Brain pericyte (primary cell): Measurements from ENCODE around the gene INPP4B.

Source experiments
- DNase-seq: peaks from one replicate; pipeline ENCODE4 v3.0.0-alpha.2; 2012; ENCODE audit warnings: low read depth, low spot score

INPP4B gene

DNA sequence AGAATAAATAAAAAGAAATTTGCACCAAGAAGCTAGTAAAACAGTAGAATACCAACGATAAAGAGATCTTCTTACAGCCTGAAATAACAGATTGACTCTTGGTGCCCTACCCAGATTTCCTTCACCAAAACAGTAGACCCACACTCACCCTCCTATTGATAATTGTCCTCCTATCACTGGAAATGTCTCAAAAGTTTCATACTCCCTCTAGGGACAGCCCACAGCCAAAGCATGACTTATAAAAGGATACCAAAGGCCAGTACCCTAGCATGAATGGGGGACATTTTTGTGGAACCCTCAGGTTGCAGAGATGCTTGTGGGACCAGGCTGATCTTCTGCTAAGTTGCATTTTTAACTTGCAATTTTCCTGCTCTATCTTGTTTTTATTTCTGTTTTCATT, 104.1 kb downstream of the INPP4B start:
- no peak for DNase-seq

DNA sequence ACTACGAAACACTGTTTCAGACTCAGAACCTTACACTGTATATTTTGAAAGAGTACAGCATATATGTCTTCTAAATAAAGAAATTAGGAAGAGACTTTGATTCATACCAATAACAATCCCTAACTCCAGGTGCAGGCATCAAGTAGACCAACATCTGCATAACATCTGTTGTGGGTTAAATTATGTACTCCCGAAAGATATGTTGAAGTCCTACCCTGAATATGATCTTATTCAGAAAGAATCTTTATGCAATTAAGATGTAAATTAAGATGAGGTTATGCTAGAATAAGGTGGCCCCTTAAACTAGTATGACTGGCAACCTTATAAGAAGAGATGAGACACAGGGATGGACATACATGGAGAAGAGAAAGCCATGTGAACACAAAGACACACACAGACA, 117.9 kb downstream of the INPP4B start:
- DNase-seq, result no peak

DNA sequence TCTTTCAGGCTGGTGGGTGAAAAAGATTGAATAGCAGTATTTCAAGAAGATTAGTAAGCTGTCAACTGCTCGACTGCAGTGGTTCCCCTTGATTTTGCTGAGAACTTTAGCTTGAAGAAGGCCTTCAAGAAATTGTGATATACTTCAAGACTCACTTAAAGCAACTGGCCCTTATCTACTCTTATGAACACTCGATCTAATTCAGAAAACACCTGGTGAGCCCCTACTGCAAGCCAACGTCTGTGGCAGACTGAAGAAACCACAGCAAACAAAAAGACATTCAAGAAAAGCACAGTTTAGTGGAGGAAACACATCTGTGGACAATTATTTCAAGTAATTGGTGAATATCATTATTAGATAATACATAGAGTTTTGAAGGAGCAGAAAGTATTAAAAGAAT, 119.0 kb downstream of the INPP4B start:
- DNase-seq, result no peak

DNA sequence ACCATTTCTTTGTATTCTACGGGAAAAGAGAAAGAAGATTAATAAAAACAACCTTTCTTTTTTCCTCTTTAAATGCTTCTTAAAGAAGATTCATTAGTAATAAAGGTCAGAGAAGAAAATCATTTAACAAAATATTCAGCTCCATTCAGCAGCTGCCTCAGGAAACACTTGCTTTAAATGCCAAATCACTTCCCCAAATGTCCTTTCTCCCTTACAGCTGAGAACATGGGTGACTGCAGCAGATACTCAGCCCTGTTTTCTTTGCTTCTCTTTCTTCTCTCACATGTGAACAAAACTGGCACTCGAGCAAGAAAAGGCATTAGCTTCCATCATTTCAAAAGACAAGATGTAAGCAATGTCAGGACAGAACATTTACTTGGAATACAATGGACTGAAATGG, 120.2 kb downstream of the INPP4B start:
- DNase-seq, result no peak

DNA sequence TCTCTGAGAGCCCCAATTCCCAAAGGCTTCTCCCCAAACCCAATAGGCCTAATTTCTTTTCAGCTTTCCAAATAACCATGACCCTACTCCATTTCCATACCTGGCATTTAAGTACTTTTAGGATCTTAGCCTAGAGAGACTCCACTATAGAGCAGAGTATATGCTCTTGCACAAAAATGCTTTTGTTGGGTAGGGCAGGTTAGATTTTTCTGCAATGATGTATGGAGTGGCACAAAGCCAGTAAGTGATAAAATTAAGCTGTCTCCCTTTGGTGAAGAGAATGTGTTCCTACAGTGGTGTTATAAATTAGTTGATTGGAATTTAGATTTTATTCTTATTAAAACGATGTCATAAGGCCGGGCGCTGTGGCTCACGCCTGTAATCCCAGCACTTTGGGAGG, 124.9 kb downstream of the INPP4B start:
- DNase-seq, result no peak

DNA sequence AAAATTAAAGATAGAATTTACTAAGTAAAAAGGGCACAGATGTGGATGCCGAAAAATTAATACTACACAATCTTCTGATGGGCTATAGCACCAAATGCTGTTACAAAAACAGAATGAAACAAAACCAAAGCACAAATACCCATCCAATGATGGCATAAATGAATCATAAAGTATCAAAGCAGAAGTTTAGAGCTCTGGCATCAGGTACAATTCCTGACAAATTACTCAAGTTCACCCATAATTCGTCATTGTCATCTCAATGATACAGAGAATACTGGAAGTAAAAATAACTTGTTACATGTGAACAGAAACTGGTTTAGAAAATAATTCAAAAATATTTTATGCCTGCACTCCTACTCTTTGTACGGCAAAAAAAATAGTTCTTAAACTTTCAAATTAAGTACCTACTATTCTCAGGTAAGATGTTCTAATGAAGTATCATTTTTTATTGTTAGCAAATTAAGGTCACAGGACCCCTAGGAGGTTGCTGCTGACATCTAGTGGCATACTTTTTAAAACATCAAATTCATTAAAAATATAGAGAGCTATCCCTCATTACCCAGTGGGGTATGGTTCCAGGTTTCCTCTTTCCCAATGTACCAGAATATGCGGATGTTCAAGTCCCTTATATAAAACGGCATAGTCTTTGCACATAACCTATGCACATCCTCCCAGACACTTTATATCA, 126.1 kb downstream of the INPP4B start:
- no peak for DNase-seq

DNA sequence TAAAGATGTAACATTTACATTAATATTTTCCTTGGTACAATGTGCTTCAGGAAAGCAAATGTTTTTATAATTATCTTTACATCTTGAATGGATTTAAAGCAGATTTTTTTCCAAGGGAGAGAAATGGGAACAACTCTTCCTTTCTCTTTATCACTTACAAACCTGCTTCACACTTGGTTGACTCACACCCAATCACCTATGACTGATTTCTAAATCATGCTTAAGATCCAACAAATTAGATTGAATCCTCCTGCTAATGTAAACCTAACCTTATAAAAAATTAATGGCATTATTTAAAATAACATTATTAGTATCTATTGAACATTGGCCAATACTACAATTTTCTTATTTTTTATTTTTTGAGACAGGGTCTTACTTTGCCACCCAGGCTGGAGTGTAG, 127.1 kb downstream of the INPP4B start:
- no peak for DNase-seq

DNA sequence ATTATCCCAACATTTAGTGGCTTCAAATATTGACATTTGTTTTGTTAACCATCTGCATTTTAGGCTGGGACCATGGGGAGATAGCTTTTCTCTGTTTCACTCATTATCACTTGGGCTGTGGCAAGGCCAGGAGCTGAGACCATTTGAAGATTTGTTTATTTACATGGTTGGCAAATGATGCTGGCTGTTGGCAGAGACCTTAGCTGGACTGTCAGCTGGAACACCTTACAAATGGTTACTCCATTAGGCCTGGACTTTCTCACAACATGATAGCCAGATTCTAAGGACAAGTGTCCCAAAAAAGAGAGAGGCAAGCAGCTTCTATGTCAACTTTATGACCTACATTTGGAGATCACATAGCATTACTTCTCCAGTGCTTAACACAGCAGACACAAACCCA, 130.4 kb downstream of the INPP4B start:
- DNase-seq, result no peak

DNA sequence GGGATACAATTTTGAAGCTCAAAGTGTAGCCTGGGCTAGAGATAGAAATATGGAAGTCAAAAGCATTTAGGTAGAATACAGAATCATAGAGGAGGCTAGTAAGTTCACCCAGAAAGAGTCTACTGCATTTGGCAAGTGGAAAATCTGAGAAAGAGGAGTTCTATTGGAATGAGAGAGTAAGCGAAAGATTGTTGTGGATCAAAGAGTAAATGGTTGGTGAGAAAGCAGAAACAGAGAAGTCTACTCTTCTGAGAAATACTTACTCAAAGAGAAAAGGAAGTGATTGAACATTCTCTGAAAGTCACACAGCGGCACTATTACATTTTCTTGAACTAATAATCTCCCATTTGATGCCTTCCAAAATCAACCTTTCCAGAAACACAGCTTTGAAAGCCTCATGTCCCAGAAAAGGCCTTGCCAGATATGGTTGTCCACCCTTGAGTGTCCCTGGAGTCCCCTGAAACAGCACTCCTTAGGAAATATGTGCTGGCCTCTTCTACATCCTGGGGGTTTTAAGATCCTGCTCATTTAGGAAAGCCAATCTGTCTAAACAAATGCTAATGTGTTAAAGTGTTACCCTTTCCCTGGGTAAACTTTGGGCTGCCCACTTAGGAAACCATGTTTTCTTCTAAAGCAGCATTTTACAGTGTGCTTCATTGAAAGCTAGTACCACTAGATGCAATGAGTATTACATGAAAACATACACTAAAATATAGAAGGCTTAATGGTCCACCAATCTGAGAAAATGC, 132.6 kb downstream of the INPP4B start:
- no peak for DNase-seq

DNA sequence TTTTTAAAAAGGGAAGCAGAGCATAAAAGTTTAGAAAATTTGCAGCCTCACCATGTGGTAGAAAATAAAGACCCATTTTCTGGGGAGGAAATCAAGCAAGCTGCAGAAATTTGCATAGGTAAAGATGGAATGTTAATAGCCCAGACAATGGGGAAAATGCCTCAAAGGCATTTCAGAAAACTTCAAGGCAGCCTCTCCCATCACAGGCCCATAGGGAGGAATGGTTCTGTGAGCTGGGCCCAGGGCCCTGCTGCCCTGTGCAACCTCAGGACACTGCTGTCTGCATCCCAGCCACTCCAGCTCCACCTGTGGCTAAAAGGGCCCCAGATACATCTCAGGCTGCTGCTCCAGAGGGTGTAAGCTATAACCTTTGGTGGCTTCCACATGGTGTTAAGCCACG, 137.9 kb downstream of the INPP4B start:
- no peak for DNase-seq

DNA sequence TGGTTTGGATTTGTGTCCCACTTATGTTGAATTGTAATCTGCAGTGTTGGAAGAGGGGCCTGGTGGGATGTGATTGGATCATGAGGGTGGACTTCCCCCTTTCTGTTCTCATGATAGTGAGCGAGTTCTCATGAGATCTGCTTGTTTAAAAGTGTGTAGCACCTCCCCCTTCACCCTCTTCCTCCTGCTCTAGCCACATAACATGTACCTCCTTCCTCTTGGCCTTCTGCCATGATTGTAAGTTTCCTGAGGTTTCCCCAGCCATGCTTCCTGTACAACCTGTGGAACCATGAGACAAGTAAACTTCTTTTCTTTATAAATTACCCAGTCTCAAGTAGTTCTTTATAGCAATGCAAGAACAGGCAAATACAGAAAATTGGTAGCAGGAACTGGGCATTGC, 138.7 kb downstream of the INPP4B start:
- DNase-seq, result no peak

DNA sequence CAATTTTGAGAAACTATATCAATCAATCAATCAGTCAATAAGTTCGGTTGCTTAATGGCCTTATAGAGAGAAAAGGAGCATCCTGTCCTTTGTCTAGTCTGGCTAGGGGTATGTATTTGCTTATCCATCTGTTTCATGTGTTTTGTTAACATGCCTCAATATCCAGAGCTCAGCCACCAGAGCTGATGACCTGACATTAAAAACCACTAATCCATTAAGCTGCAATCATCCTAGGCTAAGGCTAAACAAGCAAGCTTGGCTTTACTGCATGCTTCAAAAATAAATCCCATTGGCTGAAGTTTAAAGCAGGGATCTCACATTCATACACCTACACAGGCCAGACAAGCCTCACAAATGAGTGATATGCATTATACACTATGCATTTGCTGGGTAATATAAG, 139.7 kb downstream of the INPP4B start:
- no peak for DNase-seq

DNA sequence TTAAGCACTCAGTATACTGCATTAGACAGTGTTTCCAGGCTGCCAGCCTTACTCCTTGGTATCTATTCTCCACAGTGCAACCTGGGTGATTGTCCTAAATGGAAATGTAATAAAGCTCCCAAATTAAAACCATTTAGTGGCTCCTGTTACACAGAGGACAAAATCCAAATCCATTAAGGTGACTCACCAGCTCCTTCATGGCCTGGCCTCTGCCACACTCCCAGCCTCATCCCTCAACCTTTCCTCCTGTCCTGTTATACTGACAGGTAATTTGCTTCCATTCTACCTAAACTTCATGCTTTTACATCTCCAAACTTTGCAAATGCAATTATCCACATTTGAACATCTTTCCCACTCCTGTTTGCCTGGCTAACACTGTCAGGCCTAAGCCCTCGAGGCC, 140.3 kb downstream of the INPP4B start:
- DNase-seq, result no peak

DNA sequence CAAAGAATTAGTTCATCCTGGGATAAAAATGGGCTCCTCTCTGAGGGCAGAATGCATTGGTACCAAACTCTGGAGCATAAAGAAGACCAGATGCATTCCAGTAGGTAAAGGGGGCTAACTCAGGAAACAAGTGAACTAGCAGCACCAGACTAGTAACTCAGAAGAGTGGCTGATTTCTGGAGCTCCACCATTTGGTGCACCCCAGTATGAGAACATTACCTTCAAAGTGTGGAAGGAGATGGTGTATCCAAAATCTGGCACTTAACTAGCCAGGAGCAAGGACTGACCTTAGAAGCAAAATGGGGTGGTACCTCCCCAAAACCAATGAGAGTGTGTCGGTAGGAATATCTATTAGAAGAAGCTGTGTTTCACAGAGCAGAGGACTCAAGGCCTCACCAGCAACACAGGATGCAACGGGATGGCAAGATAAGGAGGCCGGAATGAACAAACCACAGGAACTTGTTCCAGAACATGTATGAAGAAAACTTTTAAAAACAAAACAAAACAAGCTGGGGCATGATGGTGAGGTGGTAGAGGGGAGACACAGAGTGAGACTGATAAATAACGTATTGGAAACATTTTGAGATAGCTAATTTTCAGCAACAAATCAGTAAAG, 142.3 kb downstream of the INPP4B start:
- DNase-seq, result no peak

DNA sequence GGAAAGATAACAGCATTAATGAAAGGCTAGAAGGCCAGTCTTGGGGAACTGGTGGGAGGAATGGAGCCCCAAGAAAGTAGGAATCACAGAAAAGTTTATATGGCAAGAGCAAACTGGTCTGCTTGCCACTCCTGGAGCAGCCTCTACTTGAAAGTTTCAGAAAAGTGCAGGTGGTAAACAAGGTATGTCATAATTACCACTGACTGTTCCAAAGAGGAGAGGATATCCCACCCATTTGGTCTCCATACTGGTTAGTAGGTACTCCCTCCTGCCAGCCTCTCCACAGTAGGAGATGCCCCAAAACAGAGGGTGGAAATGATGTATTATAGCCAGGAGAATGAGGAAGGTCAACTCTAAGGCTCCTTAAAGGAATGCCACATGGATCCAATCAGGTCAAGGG, 145.1 kb downstream of the INPP4B start:
- no peak for DNase-seq

DNA sequence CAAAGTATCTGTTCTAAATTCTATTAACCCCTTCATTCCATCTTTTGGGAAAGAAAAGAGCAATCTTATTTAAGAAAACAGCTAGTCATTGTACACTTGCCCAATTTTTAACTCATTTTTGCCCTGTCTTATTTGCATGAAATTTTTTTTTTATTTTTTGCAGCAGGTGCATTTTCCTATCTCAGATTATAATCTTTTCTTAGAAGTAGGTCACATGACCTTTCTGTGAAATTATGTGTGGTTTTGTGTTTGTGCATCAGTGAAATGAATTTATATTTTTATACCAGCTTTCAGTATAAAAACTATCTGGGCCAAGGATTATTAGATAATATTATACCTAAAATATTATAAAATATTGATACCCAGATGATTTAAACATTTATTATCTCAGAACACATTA, 145.6 kb downstream of the INPP4B start:
- DNase-seq, result no peak

DNA sequence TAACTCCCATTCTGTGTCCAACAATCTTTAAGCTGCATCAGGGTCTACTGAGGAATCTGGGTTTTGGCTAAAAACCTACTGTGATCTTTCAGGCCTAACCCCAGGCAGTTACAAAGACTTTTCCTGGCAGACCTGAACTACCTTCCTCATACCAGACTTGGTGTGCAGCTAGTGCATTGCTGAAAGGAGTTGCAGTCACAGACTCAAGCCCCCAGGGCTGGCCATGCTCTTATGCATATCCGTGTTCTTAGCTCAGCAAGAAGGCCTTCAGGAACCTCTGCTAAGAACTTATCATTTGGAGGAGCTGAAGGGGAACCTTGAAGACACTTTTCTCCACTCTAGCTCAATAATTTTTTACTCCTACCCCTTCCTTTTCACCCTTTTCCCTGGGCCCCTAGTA, 147.5 kb downstream of the INPP4B start:
- DNase-seq, result no peak

DNA sequence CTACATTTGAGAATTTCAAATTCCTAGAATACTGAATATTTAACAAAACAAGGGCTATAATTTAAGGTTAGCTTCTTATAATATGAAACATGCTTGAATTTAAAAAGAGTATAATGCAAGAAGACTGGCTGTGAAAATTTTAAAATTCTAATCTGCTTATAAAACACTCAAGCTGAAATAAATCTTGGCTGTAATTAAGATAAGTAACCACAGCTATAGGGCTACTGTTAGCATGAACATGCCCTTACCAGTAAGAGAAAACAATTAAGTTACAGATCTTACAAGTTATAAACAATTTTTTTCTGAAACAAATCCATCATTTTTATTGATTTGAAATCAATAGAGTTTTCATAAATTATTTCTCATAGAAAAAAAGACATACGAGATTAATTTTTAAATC, 148.2 kb downstream of the INPP4B start:
- no peak for DNase-seq

DNA sequence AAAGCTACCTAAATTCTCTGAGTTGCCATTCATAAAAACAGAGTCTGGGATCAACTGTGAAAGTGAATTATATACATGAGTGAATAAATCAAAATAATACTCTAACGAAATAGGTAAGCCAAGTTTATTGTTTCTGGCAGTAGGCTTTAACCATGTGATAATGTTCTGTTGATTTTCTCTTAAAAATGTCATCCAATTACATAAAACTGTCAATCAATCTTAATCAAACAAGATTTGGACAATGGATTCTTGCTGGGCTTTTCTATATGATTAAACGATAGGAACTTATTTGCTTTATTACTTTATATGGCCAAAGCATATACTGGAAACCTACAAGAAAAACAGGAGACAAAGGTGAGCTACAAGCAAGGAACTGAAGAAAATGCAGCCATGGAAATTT, 148.8 kb downstream of the INPP4B start:
- no peak for DNase-seq

DNA sequence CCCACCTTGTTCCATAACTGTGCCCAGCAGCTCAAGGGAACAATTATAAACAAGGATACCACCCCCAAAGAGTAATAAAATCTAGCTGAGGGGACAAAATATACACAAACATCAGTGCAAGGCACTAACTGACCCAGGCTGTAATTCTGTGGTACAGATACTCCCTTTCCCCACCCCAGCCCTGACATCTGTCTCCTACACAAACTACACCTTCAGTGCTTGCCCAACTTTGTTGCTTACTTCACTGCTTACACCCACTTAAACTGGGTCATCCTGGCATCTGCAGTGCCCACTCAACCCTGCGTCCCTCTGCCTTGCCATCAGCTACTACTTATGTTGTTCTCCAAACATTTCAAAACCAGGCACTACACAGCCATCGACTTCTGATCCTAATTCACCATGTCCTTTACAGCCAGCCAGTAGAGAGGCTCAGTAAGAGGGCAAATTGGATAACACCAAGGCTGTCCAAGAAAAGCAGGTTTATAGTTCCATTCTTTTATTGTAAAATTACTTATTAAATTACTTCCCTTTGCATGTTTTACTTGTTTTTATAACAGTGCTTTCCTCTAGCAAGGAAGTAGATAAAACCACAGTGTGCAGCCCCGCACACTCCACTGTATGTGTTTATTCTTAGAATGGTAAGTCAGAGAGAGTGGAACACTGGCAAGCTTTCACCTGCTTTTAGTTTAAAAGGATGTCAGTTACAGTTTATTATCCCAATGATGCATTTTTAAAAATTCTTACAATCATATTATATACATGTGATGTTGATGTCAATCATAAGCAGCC, 149.6 kb downstream of the INPP4B start:
- DNase-seq, result no peak

DNA sequence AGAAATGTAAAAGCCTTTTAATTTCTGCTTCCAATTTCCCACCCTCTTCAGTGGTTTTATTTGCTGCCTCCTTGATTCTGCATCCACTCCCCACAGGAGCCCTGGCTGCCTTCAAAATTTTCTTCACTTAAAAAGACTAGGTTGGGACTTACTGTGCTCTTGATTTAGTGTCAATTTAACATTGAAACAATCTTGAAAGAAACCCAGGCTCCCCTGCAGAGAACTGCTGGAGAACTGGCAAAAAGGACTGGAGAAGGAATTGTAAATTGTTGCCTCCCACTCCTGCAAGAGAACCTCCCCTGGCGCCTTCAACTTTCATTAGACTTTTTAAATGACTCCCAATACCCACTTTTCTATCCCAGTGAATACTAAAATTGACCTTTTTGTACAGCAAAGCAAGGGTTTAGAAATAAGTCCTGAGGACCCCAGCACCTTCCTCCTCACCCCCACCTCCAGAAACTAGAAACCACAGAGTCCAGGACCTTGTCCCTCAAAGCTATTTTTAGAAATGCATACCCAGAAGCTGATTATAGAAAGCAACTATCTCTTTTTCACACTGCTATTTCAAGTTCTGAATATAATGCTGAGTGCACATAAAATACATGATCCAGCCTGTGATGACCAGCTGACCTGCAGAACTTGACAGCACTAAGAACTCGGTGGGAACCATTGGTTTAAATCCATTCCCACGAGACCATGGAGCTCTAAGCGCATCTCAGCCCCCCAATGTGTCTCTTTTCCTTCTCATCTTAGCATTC, 155.5 kb downstream of the INPP4B start:
- no peak for DNase-seq
